Endothelial cell of umbilical vein (primary cell): ENCODE measurements around the gene RELT.

ENCODE experiments used
- EZH2 ChIP-seq: IDR thresholded peaks from 2 replicates; pipeline ENCODE4 v1.6.1; 2012; ENCODE audit warnings: borderline replicate concordance, low read depth, mild to moderate bottlenecking, moderate library complexity, low read length, inconsistent platforms; ENCODE audit not compliant: severe bottlenecking
- FOS ChIP-seq: IDR thresholded peaks from 2 replicates; pipeline ENCODE4 v1.6.1; 2011; ENCODE audit warnings: mild to moderate bottlenecking, low read length, moderate library complexity, borderline replicate concordance; ENCODE audit not compliant: insufficient read depth
- GATA2 ChIP-seq: IDR thresholded peaks from 2 replicates; pipeline ENCODE4 v1.7.0; 2011; ENCODE audit warnings: low read depth, mild to moderate bottlenecking, moderate library complexity, mixed read lengths, low read length; ENCODE audit not compliant: insufficient read length, insufficient read depth
- JUN ChIP-seq: IDR thresholded peaks from 2 replicates; pipeline ENCODE4 v1.6.1; 2011; ENCODE audit warnings: borderline replicate concordance, low read depth; ENCODE audit not compliant: insufficient read length, insufficient read depth
- MYC ChIP-seq: IDR thresholded peaks from one replicate; pipeline ENCODE4 v1.6.1; 2011; ENCODE audit warnings: mild to moderate bottlenecking, low read depth, low read length
- POLR2A ChIP-seq: IDR thresholded peaks from 2 replicates; pipeline ENCODE4 v1.6.1; 2012; ENCODE audit warnings: low read depth, mild to moderate bottlenecking, control low read depth, low read length
- POLR2AphosphoS5 ChIP-seq: IDR thresholded peaks from 2 replicates; pipeline ENCODE4 v1.6.1; 2012; ENCODE audit warnings: low read depth, mild to moderate bottlenecking, control low read depth, low read length, moderate library complexity; ENCODE audit not compliant: insufficient read depth
- TF ChIP-seq, protein P1 (sequence below), 2 donors: IDR thresholded peaks; 1 replicate in 1 of 2; 2 replicates in 1 of 2; pipeline ENCODE4 v1.5.1; 2011; ENCODE audit warnings: low read length in 2 of 2, mild to moderate bottlenecking in 2 of 2, moderate library complexity in 2 of 2, control low read depth in 1 of 2, inconsistent platforms in 1 of 2, low read depth in 1 of 2; ENCODE audit not compliant: insufficient read depth in 1 of 2; ENCODE audit errors: extremely low read depth in 1 of 2
- TF ChIP-seq, protein P2 (sequence below): IDR thresholded peaks from 2 replicates; pipeline ENCODE4 v1.6.1; 2011; ENCODE audit not compliant: insufficient read depth, insufficient read length

DNA sequence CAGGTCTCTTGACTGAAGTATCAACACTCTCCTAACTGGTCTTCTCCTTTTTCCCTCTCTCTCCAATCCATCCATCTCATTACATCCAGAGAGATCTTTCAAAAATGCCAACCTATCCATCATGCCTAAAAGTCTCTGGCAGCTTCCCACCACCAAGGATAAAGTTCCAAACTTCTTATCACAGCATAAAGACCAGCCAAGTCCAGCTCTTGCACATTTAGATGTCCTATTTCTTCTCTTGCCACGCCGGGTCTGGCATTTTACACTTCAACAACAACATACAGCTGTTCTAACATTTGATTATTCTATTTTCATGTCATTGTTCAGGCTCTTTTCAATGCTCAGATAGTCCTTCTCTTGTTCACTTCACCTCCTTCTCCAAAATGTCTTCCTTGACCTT lies 70.6 kb downstream of the RELT start:
- TF ChIP-seq, protein P1, sequence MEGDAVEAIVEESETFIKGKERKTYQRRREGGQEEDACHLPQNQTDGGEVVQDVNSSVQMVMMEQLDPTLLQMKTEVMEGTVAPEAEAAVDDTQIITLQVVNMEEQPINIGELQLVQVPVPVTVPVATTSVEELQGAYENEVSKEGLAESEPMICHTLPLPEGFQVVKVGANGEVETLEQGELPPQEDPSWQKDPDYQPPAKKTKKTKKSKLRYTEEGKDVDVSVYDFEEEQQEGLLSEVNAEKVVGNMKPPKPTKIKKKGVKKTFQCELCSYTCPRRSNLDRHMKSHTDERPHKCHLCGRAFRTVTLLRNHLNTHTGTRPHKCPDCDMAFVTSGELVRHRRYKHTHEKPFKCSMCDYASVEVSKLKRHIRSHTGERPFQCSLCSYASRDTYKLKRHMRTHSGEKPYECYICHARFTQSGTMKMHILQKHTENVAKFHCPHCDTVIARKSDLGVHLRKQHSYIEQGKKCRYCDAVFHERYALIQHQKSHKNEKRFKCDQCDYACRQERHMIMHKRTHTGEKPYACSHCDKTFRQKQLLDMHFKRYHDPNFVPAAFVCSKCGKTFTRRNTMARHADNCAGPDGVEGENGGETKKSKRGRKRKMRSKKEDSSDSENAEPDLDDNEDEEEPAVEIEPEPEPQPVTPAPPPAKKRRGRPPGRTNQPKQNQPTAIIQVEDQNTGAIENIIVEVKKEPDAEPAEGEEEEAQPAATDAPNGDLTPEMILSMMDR (IDR thresholded peaks at IDR 0.05; ENCODE audit: extremely low read depth in 1 of 2, insufficient read depth in 1 of 2, low read depth in 1 of 2, low read length in 2 of 2) = no peak
- TF ChIP-seq EZH2 (no peak), JUN (no peak), POLR2A (no peak), POLR2AphosphoS5 (no peak), GATA2 (no peak), FOS (no peak), MYC (no peak)
- TF ChIP-seq, protein P2, sequence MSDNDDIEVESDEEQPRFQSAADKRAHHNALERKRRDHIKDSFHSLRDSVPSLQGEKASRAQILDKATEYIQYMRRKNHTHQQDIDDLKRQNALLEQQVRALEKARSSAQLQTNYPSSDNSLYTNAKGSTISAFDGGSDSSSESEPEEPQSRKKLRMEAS = no peak
